Trophoblast cell (in vitro differentiated cells and primary cell): ENCODE results near the gene CTDP1.

Experiments used
- DNase-seq, 2 donors: peaks; one replicate each; pipeline ENCODE4 v3.0.0-alpha.2; 2016
- H2AFZ ChIP-seq: 2 replicates; pipeline ENCODE4 v1.6.1; 2013; ENCODE audit warnings: low read length, moderate library complexity, mild to moderate bottlenecking; ENCODE audit not compliant: insufficient read depth, poor library complexity
- H2AK5ac ChIP-seq: 2 replicates; pipeline ENCODE4 v1.6.1; 2013; ENCODE audit warnings: mild to moderate bottlenecking, low read length
- H2BK120ac ChIP-seq: 2 replicates; pipeline ENCODE4 v1.6.1; 2013; ENCODE audit warnings: low read length, mild to moderate bottlenecking, moderate library complexity; ENCODE audit not compliant: insufficient read depth, poor library complexity
- H2BK12ac ChIP-seq: 2 replicates; pipeline ENCODE4 v1.6.1; 2013; ENCODE audit warnings: mild to moderate bottlenecking, low read length, moderate library complexity
- H2BK5ac ChIP-seq: 2 replicates; pipeline ENCODE4 v1.6.1; 2013; ENCODE audit warnings: low read length, low read depth, moderate library complexity, mild to moderate bottlenecking; ENCODE audit not compliant: poor library complexity
- H3K14ac ChIP-seq: 2 replicates; pipeline ENCODE4 v1.6.1; 2013; ENCODE audit warnings: mild to moderate bottlenecking, low read length
- H3K18ac ChIP-seq: 2 replicates; pipeline ENCODE4 v1.6.1; 2013; ENCODE audit warnings: mild to moderate bottlenecking, low read length
- H3K23ac ChIP-seq: 2 replicates; pipeline ENCODE4 v1.6.1; 2013; ENCODE audit warnings: low read length
- H3K27ac ChIP-seq: 2 replicates; pipeline ENCODE4 v1.5.1; 2013; ENCODE audit warnings: low read depth, mild to moderate bottlenecking, inconsistent platforms, low read length, moderate library complexity
- H3K27me3 ChIP-seq: 2 replicates; pipeline ENCODE4 v1.6.1; 2013; ENCODE audit warnings: inconsistent platforms, mild to moderate bottlenecking, low read length, moderate library complexity; ENCODE audit not compliant: insufficient read depth
- H3K36me3 ChIP-seq, 2 experiments: 1 replicate in 1 of 2; 2 replicates in 1 of 2; pipeline ENCODE4 v1.6.1; 2013; ENCODE audit warnings: low read length in 2 of 2, mild to moderate bottlenecking in 2 of 2, moderate library complexity in 1 of 2; ENCODE audit not compliant: insufficient read depth in 2 of 2, control insufficient read depth in 1 of 2
- H3K4ac ChIP-seq: 2 replicates; pipeline ENCODE4 v1.6.1; 2013; ENCODE audit warnings: low read depth, mild to moderate bottlenecking, low read length, moderate library complexity
- H3K4me1 ChIP-seq, 2 experiments: 1 replicate in 1 of 2; 2 replicates in 1 of 2; pipeline ENCODE4 v1.6.1; 2013; ENCODE audit warnings: low read length in 2 of 2, mild to moderate bottlenecking in 2 of 2, moderate library complexity in 1 of 2; ENCODE audit not compliant: insufficient read depth in 2 of 2, control insufficient read depth in 1 of 2
- H3K4me2 ChIP-seq: 2 replicates; pipeline ENCODE4 v1.6.1; 2013; ENCODE audit warnings: inconsistent platforms, mild to moderate bottlenecking, low read length, moderate library complexity
- H3K4me3 ChIP-seq: 2 replicates; pipeline ENCODE4 v1.5.1; 2013; ENCODE audit warnings: mild to moderate bottlenecking, low read depth, low read length, inconsistent platforms
- H3K79me1 ChIP-seq: one replicate; pipeline ENCODE4 v1.6.1; 2013; ENCODE audit warnings: low read length
- H3K79me2 ChIP-seq: 2 replicates; pipeline ENCODE4 v1.6.1; 2013; ENCODE audit warnings: low read length, mild to moderate bottlenecking; ENCODE audit not compliant: control insufficient read depth, insufficient read depth, poor library complexity
- H3K9ac ChIP-seq: 2 replicates; pipeline ENCODE4 v1.6.1; 2013; ENCODE audit warnings: mild to moderate bottlenecking, low read length
- H3K9me3 ChIP-seq: 2 replicates; pipeline ENCODE4 v1.6.1; 2013; ENCODE audit warnings: low read depth, mild to moderate bottlenecking, control low read depth, inconsistent platforms, low read length; ENCODE audit not compliant: insufficient read depth
- H4K12ac ChIP-seq: 2 replicates; pipeline ENCODE4 v1.6.1; 2013; ENCODE audit warnings: low read depth, mild to moderate bottlenecking, low read length, moderate library complexity
- H4K8ac ChIP-seq: 2 replicates; pipeline ENCODE4 v1.6.1; 2013; ENCODE audit warnings: low read depth, mild to moderate bottlenecking, low read length, moderate library complexity
- H4K91ac ChIP-seq: one replicate; pipeline ENCODE4 v1.6.1; 2013; ENCODE audit warnings: low read depth, mild to moderate bottlenecking, low read length, moderate library complexity
- WGBS: extraction: QIAGEN DNeasy Blood & Tissue Kit; methylation state at CpG from one replicate; pipeline ENCODE4 v1.1.7; 2013; ENCODE audit warnings: missing lambda C conversion rate; ENCODE audit not compliant: insufficient read length, insufficient coverage; ENCODE audit errors: extremely low coverage; 5-methylcytosine and 5-hydroxymethylcytosine counted together

CTDP1 gene

DNA sequence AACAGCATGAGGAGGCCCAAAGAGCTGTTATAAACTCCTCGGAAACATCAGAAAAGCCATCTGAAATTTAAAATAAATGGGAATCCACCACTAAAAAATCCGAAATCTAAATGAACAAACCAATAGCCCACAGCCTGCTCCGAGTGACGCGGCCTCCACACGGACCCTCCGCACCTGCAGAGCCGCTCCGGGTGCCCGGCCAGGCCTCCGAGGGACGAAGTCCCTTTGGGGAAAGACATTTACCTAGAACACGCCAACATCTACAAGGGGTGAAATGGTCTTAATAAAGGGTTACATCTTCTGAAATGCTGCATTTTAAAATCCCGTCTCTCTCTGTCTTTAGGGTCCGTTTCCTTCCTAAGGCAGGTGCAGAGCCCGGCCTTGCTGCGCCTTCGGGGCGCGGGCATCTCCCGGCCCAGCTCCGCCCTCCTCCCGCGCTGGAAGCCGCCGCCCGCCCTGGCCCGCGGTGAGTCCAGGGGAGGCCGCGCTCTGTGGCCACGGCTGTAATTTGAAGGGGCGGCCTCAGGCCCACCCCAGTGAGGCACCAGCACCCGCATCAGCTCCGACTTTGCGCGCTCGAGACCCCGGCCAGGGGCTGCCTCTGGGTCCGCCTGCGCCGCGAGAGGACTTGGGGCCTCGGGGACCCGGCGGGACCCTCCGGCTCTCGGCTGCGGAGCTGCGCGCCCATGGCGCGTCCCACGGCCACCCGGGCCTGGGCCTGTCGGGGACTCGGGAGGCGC lies 42.3 kb upstream of the CTDP1 start:
- no peaks in the 10 kb centered on the region for H3K4me1 ChIP-seq
- no peaks in the 10 kb centered on the region for H3K79me1 ChIP-seq
- no peak overlapping the region for H3K14ac ChIP-seq
- no peak overlapping the region for H3K23ac ChIP-seq
- H3K4ac ChIP-seq = no peak overlapping the region
- no peak overlapping the region for H3K9ac ChIP-seq
- no peak for DNase-seq
- peaks cover 18% of the 10 kb centered on the region for H3K27me3 ChIP-seq
- H4K91ac ChIP-seq = no peak overlapping the region
- no CpG with 5 or more reads among the region's 58 CpGs for WGBS
- H3K4me2 ChIP-seq = no peak overlapping the region
- H2AK5ac ChIP-seq = no peak overlapping the region
- H2BK5ac ChIP-seq = no peak overlapping the region
- no peak overlapping the region for H2AFZ ChIP-seq
- H3K36me3 ChIP-seq = no peaks in the 10 kb centered on the region
- no peak overlapping the region for H4K8ac ChIP-seq
- H4K12ac ChIP-seq = no peak overlapping the region
- no peak overlapping the region for H3K27ac ChIP-seq
- no peak overlapping the region for H2BK12ac ChIP-seq
- peaks cover 26% of the 10 kb centered on the region for H3K9me3 ChIP-seq
- H2BK120ac ChIP-seq = no peak overlapping the region
- no peaks in the 10 kb centered on the region for H3K79me2 ChIP-seq
- H3K18ac ChIP-seq = no peak overlapping the region
- no peak overlapping the region for H3K4me3 ChIP-seq

DNA sequence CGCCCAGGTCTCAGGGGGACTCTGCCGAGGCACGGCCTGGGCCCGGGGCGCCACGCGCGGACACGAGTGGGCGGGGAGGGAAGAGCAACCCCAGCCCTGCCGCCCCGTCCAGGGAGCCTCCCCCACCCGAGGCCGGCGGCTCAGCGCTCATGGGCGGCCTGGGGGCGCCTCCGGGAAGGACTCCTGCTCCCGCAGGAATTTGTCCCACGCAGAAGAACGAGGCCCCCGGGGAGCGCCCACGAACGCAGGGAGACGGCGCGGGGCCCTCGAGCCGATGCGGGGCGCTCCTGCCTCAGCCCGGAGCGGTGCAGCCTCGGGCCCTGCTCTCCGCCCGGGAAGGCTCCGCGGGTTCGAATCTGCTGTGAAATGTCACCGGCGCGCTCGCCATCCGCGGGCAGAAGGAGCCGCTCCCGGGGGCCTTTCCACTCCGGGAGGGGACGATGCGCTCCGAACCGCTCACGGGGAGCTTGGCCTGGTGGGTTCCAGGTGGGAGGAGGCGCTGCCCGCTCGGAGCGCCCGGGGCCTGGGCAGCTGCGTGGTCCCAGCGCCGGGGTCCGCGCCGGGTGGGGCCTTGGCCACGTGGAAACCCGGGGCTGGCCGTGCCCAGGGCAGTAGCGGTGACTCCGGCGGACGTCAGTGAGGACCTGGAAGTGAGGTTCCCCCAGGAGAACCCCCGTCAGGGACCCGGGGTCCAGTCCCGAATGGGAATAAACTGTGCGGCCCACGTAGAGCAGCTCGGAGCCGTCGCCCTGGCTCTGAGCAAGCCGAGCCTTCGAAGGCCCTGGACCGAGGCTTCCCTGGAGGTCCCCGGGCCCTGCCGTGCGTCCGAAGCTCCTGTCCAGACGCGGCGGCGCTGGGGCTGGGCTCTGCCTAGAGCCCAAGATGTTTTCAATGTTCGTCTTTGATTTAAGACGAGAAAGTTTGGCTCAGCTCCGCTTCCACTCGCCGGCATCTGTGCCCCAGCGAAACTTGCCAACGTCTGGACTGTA lies 41.4 kb upstream of the CTDP1 start:
- no CpG with 5 or more reads among the region's 99 CpGs for WGBS
- Histone ChIP-seq H3K9me3 (peaks cover 24% of the 10 kb centered on the region), H3K18ac (no peak overlapping the region), H3K9ac (no peak overlapping the region), H3K4me2 (no peak overlapping the region), H3K4me1 (no peaks in the 10 kb centered on the region), H3K14ac (no peak overlapping the region), H4K91ac (no peak overlapping the region), H4K12ac (no peak overlapping the region), H3K79me2 (no peaks in the 10 kb centered on the region), H2BK12ac (no peak overlapping the region), H3K79me1 (no peaks in the 10 kb centered on the region), H3K27ac (no peak overlapping the region), H2BK5ac (no peak overlapping the region), H3K4me3 (no peak overlapping the region), H3K23ac (no peak overlapping the region), H3K4ac (no peak overlapping the region), H3K36me3 (no peaks in the 10 kb centered on the region), H2BK120ac (no peak overlapping the region), H4K8ac (no peak overlapping the region), H2AFZ (no peak overlapping the region), H3K27me3 (peaks cover 18% of the 10 kb centered on the region), H2AK5ac (no peak overlapping the region)
- no peak for DNase-seq

DNA sequence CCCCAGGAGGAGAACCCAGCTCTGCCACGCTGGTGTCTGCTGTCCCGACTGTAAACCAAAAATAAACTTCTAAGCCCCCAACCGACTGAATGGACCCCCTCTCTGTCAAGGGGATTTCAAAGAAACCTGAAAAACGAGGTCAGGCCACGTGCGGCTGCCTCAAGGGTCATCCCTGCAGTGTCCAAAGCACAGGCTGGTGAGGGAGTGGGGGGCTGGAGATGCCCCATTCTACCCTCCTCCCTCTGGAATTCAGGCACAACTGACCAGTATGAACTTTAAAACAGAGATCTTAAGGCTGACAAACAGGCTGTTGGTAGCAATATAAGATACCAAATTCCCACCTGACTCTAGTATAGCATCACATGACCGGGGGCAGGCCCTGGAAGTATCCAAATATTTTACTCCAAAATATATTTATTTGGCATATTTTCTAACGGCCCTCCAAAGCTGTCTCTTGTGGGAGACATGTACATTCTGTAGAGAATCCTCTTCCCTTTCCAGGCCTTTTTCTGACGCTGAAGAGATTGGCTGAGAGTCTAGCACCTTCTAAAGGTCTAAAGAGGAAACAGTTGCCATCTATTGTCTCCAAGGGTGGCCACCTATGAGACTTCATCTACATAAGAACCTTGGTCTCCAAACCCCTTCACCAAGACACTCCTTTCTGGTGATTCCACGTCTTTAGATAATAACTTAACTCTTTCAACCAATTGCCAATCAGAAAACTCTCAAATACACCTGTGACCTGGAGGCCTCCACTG lies 40.4 kb upstream of the CTDP1 start:
- Histone ChIP-seq H4K8ac (no peak overlapping the region), H2AK5ac (no peak overlapping the region), H4K91ac (no peak overlapping the region), H3K9ac (no peak overlapping the region), H3K23ac (no peak overlapping the region), H3K79me2 (no peaks in the 10 kb centered on the region), H3K4ac (no peak overlapping the region), H3K9me3 (peaks cover 15% of the 10 kb centered on the region), H3K27ac (no peak overlapping the region), H2BK120ac (no peak overlapping the region), H2BK5ac (no peak overlapping the region), H3K79me1 (no peaks in the 10 kb centered on the region), H4K12ac (no peak overlapping the region), H3K4me1 (no peaks in the 10 kb centered on the region), H3K14ac (no peak overlapping the region), H3K36me3 (no peaks in the 10 kb centered on the region), H3K4me3 (no peak overlapping the region), H3K18ac (no peak overlapping the region), H2BK12ac (no peak overlapping the region), H2AFZ (no peak overlapping the region), H3K27me3 (peaks cover 18% of the 10 kb centered on the region), H3K4me2 (no peak overlapping the region)
- DNase-seq = no peak
- WGBS = no CpG with 5 or more reads among the region's 10 CpGs

DNA sequence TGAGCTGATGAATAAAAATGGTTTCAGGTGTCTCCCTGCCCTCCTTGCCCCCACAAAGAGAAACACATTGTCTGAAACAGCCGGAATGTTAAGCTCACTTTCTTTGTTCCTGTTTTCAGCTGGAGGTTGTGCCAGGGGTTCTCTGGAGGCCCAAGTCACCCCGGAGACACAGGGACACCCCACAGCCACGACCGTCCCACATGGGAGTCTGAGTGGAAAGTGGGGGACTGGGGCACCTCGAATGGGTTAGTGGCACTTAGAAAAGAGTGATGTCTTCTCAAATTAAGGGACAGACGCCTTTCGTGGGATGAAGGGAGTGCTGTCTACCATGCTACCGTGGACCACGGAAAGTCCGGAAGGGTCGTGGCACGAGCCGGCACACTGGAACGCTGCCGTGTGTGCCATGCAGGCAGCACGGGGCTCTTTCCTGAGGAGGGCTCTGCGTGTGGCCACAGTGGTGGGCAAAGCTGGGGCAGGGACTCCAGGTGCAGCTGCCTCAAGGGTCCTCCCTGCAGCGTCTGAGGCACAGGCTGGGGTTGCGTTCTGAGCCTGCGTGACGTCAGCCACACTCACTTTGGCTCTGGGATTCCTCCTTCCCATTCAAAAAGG lies 39.4 kb upstream of the CTDP1 start:
- Histone ChIP-seq H3K79me1 (no peaks in the 10 kb centered on the region), H4K12ac (no peak overlapping the region), H3K14ac (no peak overlapping the region), H3K9ac (no peak overlapping the region), H3K4ac (no peak overlapping the region), H2AK5ac (no peak overlapping the region), H3K27ac (no peak overlapping the region), H3K27me3 (peaks cover 18% of the 10 kb centered on the region), H3K23ac (no peak overlapping the region), H4K8ac (no peak overlapping the region), H2BK5ac (no peak overlapping the region), H3K79me2 (no peaks in the 10 kb centered on the region), H2AFZ (no peak overlapping the region), H2BK12ac (no peak overlapping the region), H3K18ac (no peak overlapping the region), H3K4me1 (no peaks in the 10 kb centered on the region), H2BK120ac (no peak overlapping the region), H3K4me3 (no peak overlapping the region), H3K36me3 (no peaks in the 10 kb centered on the region), H3K9me3 (peaks cover 7% of the 10 kb centered on the region), H4K91ac (no peak overlapping the region), H3K4me2 (no peak overlapping the region)
- DNase-seq = no peak
- no CpG with 5 or more reads among the region's 21 CpGs for WGBS
